A673 (cell line): Measurements from ENCODE around the gene IGFALS. TPM values are rescaled to one million over a fixed set of nuclear protein-coding genes. Genes with fewer than 3 reads are reported as not detected.

Source experiments
- BruUV-seq: library from RNA; stranded (reverse); fragments of 400-500 nt; replicated peaks from 2 replicates; lab custom pipeline; 2021; lab: Mats Ljungman, UMichigan
- CTCF ChIA-PET: fragments of 300-600 bp; sonication (Branson Sonifier 250); formaldehyde crosslinking; loops from one replicate; lab custom pipeline; 2022; ENCODE audit warnings: antibody characterized with exemption; lab: Charles Lee
- POLR2A ChIA-PET: fragments of 300-600 bp; sonication (Branson Sonifier 250); formaldehyde crosslinking; loops from one replicate; lab custom pipeline; 2022; ENCODE audit warnings: antibody characterized with exemption; ENCODE audit not compliant: low non-redundant PET; lab: Charles Lee
- DNase-seq: peaks from one replicate; pipeline ENCODE4 v3.0.0-alpha.2; 2015; ENCODE audit warnings: low spot score
- H3K27ac ChIP-seq: fragments of 200-600 bp; sonication (generic); 2 replicates; pipeline ENCODE4 v1.5.1; 2016; ENCODE audit warnings: mixed run types, low read depth, mild to moderate bottlenecking, mixed read lengths, antibody characterized with exemption, low read length; ENCODE audit not compliant: poor library complexity, severe bottlenecking
- H3K27me3 ChIP-seq: fragments of 200-600 bp; sonication (generic); replicated peaks from 2 replicates; pipeline ENCODE4 v1.6.1; 2017; ENCODE audit warnings: mixed run types, low read depth, mild to moderate bottlenecking, mixed read lengths, antibody characterized with exemption, low read length; ENCODE audit not compliant: insufficient read depth, poor library complexity
- H3K36me3 ChIP-seq: fragments of 200-600 bp; sonication (generic); 2 replicates; pipeline ENCODE4 v1.6.1; 2016; ENCODE audit warnings: mixed run types, mild to moderate bottlenecking, mixed read lengths, antibody characterized with exemption, low read length; ENCODE audit not compliant: insufficient read depth, poor library complexity, severe bottlenecking
- H3K4me1 ChIP-seq: fragments of 200-600 bp; sonication (generic); 2 replicates; pipeline ENCODE4 v1.6.1; 2017; ENCODE audit warnings: mixed run types, mild to moderate bottlenecking, mixed read lengths, antibody characterized with exemption, low read length; ENCODE audit not compliant: insufficient read depth, poor library complexity, severe bottlenecking
- H3K4me3 ChIP-seq: fragments of 200-600 bp; sonication (generic); 2 replicates; pipeline ENCODE4 v1.5.1; 2016; ENCODE audit warnings: low read depth, mixed run types, mild to moderate bottlenecking, mixed read lengths, low read length; ENCODE audit not compliant: poor library complexity, severe bottlenecking
- H3K9me3 ChIP-seq: fragments of 200-600 bp; sonication (generic); 2 replicates; pipeline ENCODE4 v1.6.1; 2016; ENCODE audit warnings: mixed run types, low read depth, mild to moderate bottlenecking, mixed read lengths, antibody characterized with exemption, low read length; ENCODE audit not compliant: poor library complexity, severe bottlenecking
- EZH2 ChIP-seq: fragments of 200-600 bp; sonication (generic); IDR thresholded peaks from 2 replicates; pipeline ENCODE4 v1.6.1; 2017; ENCODE audit warnings: borderline replicate concordance, low read depth, mild to moderate bottlenecking, mixed read lengths, antibody characterized with exemption, low read length; ENCODE audit not compliant: poor library complexity, severe bottlenecking
- intact Hi-C: fragments of 100-400 bp; cut with micrococcal nuclease; formaldehyde crosslinking; loops from one replicate; pipeline ENCODE4 v1.10.0; 2022; ENCODE audit not compliant: unreplicated experiment
- total RNA-seq: library from RNA; stranded (reverse); gene quantifications from 2 replicates; pipeline ENCODE4 v1.2.3, GENCODE V29; 2021
- TF ChIP-seq, protein P1 (sequence below): fragments of 300-800, 200-600 bp; sonication (generic); conservative IDR thresholded peaks from 2 replicates; pipeline ENCODE4 v1.5.1; 2017; ENCODE audit warnings: low read depth, mild to moderate bottlenecking, antibody characterized with exemption, low read length, moderate library complexity, mixed read lengths

IGFALS gene
- total RNA-seq, 1 experiment from 2014 or later: not detected

DNA sequence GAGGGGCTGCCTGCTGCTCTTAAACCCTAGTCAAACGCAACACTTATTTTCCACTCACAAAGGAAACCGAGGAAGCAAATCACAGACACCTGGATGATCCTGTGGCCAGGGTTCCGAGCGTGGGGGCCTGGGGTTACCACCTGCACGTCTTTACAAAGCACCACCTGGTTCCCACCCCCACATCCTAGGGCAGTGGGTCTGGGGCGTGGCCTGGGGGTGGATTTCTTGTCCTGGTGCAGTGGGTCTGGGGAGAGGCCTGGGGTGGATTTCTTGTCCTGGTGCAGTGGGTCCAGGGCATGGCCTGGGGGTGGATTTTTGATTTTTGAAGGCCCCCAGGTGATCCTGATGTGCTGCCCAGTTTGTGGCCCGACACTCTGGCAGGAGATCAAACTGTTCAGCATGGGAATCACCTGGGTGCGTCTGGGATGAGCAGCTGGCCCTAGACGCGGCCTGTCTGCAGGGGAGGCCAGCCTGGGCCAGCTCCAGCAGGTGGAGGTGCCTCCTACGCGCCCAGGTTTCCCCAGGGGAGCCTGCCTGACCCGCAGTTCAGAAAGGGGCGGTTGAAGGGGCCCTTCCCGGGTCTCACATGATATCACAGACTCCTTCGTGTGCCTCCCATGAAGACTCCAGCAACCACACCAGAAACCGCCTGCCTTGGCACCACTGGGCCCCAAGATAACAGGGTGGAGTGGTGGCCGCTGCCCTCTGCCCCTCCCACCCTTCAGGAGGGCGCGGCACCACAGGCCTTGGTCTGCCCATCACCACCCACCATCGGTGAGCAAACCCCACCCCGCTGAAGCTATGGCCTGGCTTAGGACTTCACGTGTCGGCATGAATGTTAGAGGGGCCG is 26.8 kb upstream of the IGFALS start:
- Histone ChIP-seq H3K27me3 (no peaks in the 10 kb centered on the region), H3K4me3 (no peak overlapping the region), H3K36me3 (no peaks in the 10 kb centered on the region), H3K27ac (no peak overlapping the region), H3K4me1 (no peaks in the 10 kb centered on the region), H3K9me3 (no peaks in the 10 kb centered on the region)
- ChIA-PET POLR2A (no interaction called here), CTCF (interaction anchor here (0.6 kb wide), 1 partner anchor 378 kb away, joined by 3 read pairs; no protein-coding TSS in a partner anchor)
- no peak for TF ChIP-seq EZH2
- TF ChIP-seq, protein P1, sequence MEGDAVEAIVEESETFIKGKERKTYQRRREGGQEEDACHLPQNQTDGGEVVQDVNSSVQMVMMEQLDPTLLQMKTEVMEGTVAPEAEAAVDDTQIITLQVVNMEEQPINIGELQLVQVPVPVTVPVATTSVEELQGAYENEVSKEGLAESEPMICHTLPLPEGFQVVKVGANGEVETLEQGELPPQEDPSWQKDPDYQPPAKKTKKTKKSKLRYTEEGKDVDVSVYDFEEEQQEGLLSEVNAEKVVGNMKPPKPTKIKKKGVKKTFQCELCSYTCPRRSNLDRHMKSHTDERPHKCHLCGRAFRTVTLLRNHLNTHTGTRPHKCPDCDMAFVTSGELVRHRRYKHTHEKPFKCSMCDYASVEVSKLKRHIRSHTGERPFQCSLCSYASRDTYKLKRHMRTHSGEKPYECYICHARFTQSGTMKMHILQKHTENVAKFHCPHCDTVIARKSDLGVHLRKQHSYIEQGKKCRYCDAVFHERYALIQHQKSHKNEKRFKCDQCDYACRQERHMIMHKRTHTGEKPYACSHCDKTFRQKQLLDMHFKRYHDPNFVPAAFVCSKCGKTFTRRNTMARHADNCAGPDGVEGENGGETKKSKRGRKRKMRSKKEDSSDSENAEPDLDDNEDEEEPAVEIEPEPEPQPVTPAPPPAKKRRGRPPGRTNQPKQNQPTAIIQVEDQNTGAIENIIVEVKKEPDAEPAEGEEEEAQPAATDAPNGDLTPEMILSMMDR: no peak
- no peak for DNase-seq
- intact Hi-C loops: loop anchor here (10.0 kb wide), 1 partner anchor 46 kb away; the partner anchor contains the start of genes EME2, MRPS34 and NME3
- BruUV-seq: no TSS peak

DNA sequence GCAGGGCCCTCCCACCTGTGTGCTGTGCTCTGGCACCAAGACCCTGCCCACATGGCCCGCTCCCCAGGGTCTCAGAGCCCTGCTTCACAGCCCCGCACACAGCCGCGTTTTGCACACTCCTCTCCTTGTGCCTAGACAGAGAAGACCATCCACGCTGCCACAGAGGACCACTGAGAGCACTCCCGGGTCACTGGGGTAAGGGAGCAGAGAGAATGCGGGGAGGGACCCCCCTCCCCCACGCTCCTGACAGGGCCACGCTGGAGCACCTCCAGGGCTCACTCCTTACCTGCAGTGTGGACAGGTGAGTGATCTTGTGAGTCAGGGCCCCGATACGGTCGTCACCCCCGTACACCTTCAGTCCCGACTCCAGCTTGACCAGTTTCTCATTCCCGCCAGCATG is 26.1 kb upstream of the IGFALS start:
- H3K27ac ChIP-seq: no peak overlapping the region
- no peaks in the 10 kb centered on the region for H3K36me3 ChIP-seq
- TF ChIP-seq, protein P1: no peak
- TF ChIP-seq EZH2: no peak
- ChIA-PET CTCF (no interaction called here), POLR2A (no interaction called here)
- no peak overlapping the region for H3K4me3 ChIP-seq
- H3K27me3 ChIP-seq: no peaks in the 10 kb centered on the region
- H3K9me3 ChIP-seq: no peaks in the 10 kb centered on the region
- intact Hi-C loops: loop anchor here (10.0 kb wide), 1 partner anchor 45 kb away; the partner anchor contains the start of genes EME2, MRPS34 and NME3
- H3K4me1 ChIP-seq: no peaks in the 10 kb centered on the region
- DNase-seq: no peak
- no TSS peak for BruUV-seq

DNA sequence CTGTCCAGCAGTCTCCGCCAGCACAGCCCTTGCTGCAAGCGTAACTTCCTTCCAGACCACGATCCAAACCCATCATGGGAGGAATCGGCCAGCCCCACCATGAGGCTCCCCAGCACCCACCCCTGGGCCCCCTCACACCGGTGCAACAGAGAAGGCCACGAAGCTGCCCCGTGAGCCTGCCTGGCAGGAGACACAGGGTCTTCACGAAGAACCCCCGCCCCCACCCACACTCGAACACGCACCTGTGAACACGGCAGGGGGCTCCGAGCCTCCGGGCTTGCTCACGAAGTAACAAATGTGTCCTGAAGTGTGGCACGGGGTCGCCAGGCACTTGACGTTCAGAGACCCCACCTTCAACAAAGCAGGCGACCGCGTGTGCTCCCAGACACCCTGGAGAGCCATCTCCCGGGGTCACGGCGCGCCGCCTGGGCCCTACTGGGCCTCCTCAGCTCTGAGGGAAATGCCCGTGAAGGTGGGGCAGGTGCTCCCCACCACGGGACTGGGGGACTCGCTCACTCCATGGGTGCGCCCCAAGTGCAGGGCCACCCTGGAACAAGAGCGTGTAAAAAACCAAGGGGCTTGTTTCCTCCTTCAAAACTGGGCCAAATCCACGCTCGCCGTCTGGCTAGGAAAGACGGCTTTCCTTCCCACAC is 25.5 kb upstream of the IGFALS start:
- Histone ChIP-seq H3K9me3 (no peaks in the 10 kb centered on the region), H3K36me3 (no peaks in the 10 kb centered on the region), H3K27ac (no peak overlapping the region), H3K27me3 (no peaks in the 10 kb centered on the region), H3K4me3 (no peak overlapping the region), H3K4me1 (no peaks in the 10 kb centered on the region)
- intact Hi-C loops: no loop called here
- no peak for DNase-seq
- ChIA-PET POLR2A (no interaction called here), CTCF (no interaction called here)
- no peak for TF ChIP-seq EZH2
- TF ChIP-seq, protein P1: no peak
- no TSS peak for BruUV-seq
